Calu3 (cell line): ENCODE measurements around the gene SRPK2. TPM values are rescaled to one million over a fixed set of nuclear protein-coding genes. Genes with fewer than 3 reads are reported as not detected.
"Not testable (repeated sequence)": the region's sequence is repeated elsewhere in the genome, so short reads cannot be mapped to it uniquely, and the experiment has no call there.

ENCODE experiments used
- BruUV-seq: library from RNA; stranded (reverse); fragments of 400-500 nt; replicated peaks from 2 replicates; lab custom pipeline; 2021; lab: Mats Ljungman, UMichigan
- CTCF ChIA-PET: fragments of 300-600 bp; sonication (Branson Sonifier 250); formaldehyde crosslinking; loops from one replicate; lab custom pipeline; 2022; ENCODE audit warnings: antibody characterized with exemption; lab: Charles Lee
- DNase-seq: peaks from one replicate; pipeline ENCODE4 v3.0.0; 2022
- H3K27ac Mint-ChIP-seq: one replicate; pipeline ENCODE4 v1.8.0; 2022; ENCODE audit warnings: mixed read lengths; ENCODE audit not compliant: unreplicated experiment
- H3K27me3 Mint-ChIP-seq: one replicate; pipeline ENCODE4 v1.8.0; 2022; ENCODE audit warnings: mixed read lengths; ENCODE audit not compliant: unreplicated experiment
- H3K36me3 Mint-ChIP-seq: one replicate; pipeline ENCODE4 v1.8.0; 2022; ENCODE audit warnings: mild to moderate bottlenecking, moderate library complexity, mixed read lengths; ENCODE audit not compliant: insufficient read depth, unreplicated experiment
- H3K4me1 Mint-ChIP-seq: one replicate; pipeline ENCODE4 v1.8.0; 2022; ENCODE audit warnings: mild to moderate bottlenecking, low read depth, mixed read lengths; ENCODE audit not compliant: unreplicated experiment
- H3K4me3 Mint-ChIP-seq: one replicate; pipeline ENCODE4 v1.8.0; 2022; ENCODE audit warnings: mild to moderate bottlenecking, low read depth, moderate library complexity, mixed read lengths; ENCODE audit not compliant: unreplicated experiment
- H3K9me3 Mint-ChIP-seq: one replicate; pipeline ENCODE4 v1.8.0; 2022; ENCODE audit warnings: low read depth, mixed read lengths; ENCODE audit not compliant: unreplicated experiment
- CTCF ChIP-seq: fragments of 200-600 bp; IDR thresholded peaks from one replicate; pipeline ENCODE4 v1.8.0; 2022; ENCODE audit warnings: antibody characterized with exemption; ENCODE audit not compliant: unreplicated experiment
- intact Hi-C: fragments of 100-400 bp; cut with micrococcal nuclease; formaldehyde crosslinking; loops from one replicate; pipeline ENCODE4 v1.10.0; 2022; ENCODE audit not compliant: unreplicated experiment
- total RNA-seq: library from RNA; stranded (reverse); gene quantifications from 2 replicates; pipeline ENCODE4 v1.2.3, GENCODE V29; 2022

SRPK2 gene
- total RNA-seq, 1 experiment from 2014 or later = 40.2 TPM

GRCh38 chr7:105241198-105241597 is 147.5 kb downstream of the SRPK2 start:
- H3K36me3 Mint-ChIP-seq = peaks cover 4% of the 10 kb centered on the region
- H3K27ac Mint-ChIP-seq = no peak overlapping the region
- CTCF ChIA-PET = interaction anchor here (0.9 kb wide), 1 partner anchor 8 kb away, joined by 4 read pairs; no protein-coding TSS in a partner anchor
- no peak overlapping the region for H3K4me3 Mint-ChIP-seq
- H3K9me3 Mint-ChIP-seq = no peaks in the 10 kb centered on the region
- no TSS peak for BruUV-seq
- H3K4me1 Mint-ChIP-seq = peaks cover 19% of the 10 kb centered on the region
- H3K27me3 Mint-ChIP-seq = no peaks in the 10 kb centered on the region
- no peak for DNase-seq
- TF ChIP-seq CTCF = no peak
- intact Hi-C loops = no loop called here

GRCh38 chr7:105238198-105238765 is 150.4 kb downstream of the SRPK2 start:
- no peak overlapping the region for H3K27ac Mint-ChIP-seq
- H3K27me3 Mint-ChIP-seq = no peaks in the 10 kb centered on the region
- H3K36me3 Mint-ChIP-seq = no peaks in the 10 kb centered on the region
- intact Hi-C loops = no loop called here
- CTCF ChIA-PET = no interaction called here
- BruUV-seq = no TSS peak
- H3K4me1 Mint-ChIP-seq = peaks cover 20% of the 10 kb centered on the region
- no peak overlapping the region for H3K4me3 Mint-ChIP-seq
- TF ChIP-seq CTCF = no peak
- no peak for DNase-seq
- H3K9me3 Mint-ChIP-seq = no peaks in the 10 kb centered on the region

GRCh38 chr7:105234886-105235285 is 153.8 kb downstream of the SRPK2 start:
- DNase-seq = no peak
- intact Hi-C loops = no loop called here
- Mint-ChIP-seq H3K36me3 (no peaks in the 10 kb centered on the region), H3K27me3 (no peaks in the 10 kb centered on the region), H3K27ac (no peak overlapping the region), H3K4me1 (peaks cover 14% of the 10 kb centered on the region), H3K4me3 (no peak overlapping the region), H3K9me3 (no peaks in the 10 kb centered on the region)
- CTCF ChIA-PET = no interaction called here
- no TSS peak for BruUV-seq
- TF ChIP-seq CTCF = no peak

- CTCF ChIA-PET = interaction anchor here (0.9 kb wide), 1 partner anchor 8 kb away, joined by 4 read pairs; no protein-coding TSS in a partner anchor
- H3K36me3 Mint-ChIP-seq, DNase-seq, intact Hi-C loops, H3K27me3 Mint-ChIP-seq, H3K9me3 Mint-ChIP-seq, BruUV-seq, H3K27ac Mint-ChIP-seq, H3K4me3 Mint-ChIP-seq: not testable (repeated sequence)
- H3K4me1 Mint-ChIP-seq = peaks cover 15% of the 10 kb centered on the region
Observed at GRCh38 chr7:105232829-105233291, 155.9 kb downstream of the SRPK2 start.

GRCh38 chr7:105230486-105230885 is 158.2 kb downstream of the SRPK2 start:
- CTCF ChIA-PET = no interaction called here

More at GRCh38 chr7:105230486-105230885, 158.2 kb downstream of the SRPK2 start:
- Mint-ChIP-seq H3K36me3 (no peaks in the 10 kb centered on the region), H3K27me3 (no peaks in the 10 kb centered on the region), H3K9me3 (no peaks in the 10 kb centered on the region), H3K4me1 (peaks cover 7% of the 10 kb centered on the region), H3K27ac (no peak overlapping the region), H3K4me3 (no peak overlapping the region)
- no TSS peak for BruUV-seq
- no peak for DNase-seq
- intact Hi-C loops = no loop called here
- TF ChIP-seq CTCF = no peak
